Ovary (tissue), 9 donors: ENCODE results near the gene MAG. TPM values are rescaled to one million over a fixed set of nuclear protein-coding genes. Genes with fewer than 3 reads are reported as not detected.
A peak's percentile ranks its signal among the peaks of the same experiment; 100 is the strongest.

Experiments used
- DNase-seq, 5 donors: peaks; one replicate each; pipeline ENCODE4 v3.0.0-alpha.2; 2019 to 2020
- H3K27ac ChIP-seq, 2 donors: fragments of 200-600 bp; one replicate each; pipeline versions ENCODE4 v1.5.1 to v1.8.0; 2019 to 2022
- H3K27me3 ChIP-seq: fragments of 200-600 bp; one replicate; pipeline ENCODE4 v1.8.0; 2022
- H3K36me3 ChIP-seq: fragments of 200-600 bp; sonication (generic); one replicate; pipeline ENCODE4 v1.5.1; 2019
- H3K4me1 ChIP-seq: one replicate; pipeline ENCODE4 v1.8.1; 2013; ENCODE audit warnings: mild to moderate bottlenecking, moderate library complexity; ENCODE audit not compliant: insufficient read depth
- H3K4me3 ChIP-seq: fragments of 200-600 bp; sonication (generic); one replicate; pipeline ENCODE4 v1.5.1; 2017
- H3K9me3 ChIP-seq, 2 donors: fragments of 200-600 bp in 1 of 2; sonication (generic) in 1 of 2; one replicate each; pipeline versions ENCODE4 v1.5.1 to v1.8.1; 2013 to 2019; ENCODE audit warnings: mild to moderate bottlenecking in 1 of 2, moderate library complexity in 1 of 2
- EP300 ChIP-seq: sonication (generic); formaldehyde crosslinking; IDR thresholded peaks from one replicate; pipeline ENCODE4 v1.6.1; 2017; ENCODE audit warnings: antibody characterized with exemption
- POLR2A ChIP-seq: fragments of 450-650 bp; IDR thresholded peaks from one replicate; pipeline ENCODE4 v1.6.1; 2017; ENCODE audit warnings: antibody characterized with exemption, mild to moderate bottlenecking, moderate library complexity
- WGBS, 3 donors: extraction: QIAGEN DNeasy Blood & Tissue Kit in 1 of 3; methylation state at CpG; one replicate each; pipeline versions ENCODE4 v1.1.5 to v1.1.7; 2013 to 2017; 5-methylcytosine and 5-hydroxymethylcytosine counted together
- intact Hi-C, 4 donors: fragments of 100-400 bp; cut with DNase I; formaldehyde crosslinking; loops; one replicate each; pipeline versions ENCODE4 v1.11.0 to v1.15.1; 2022 to 2023
- polyA plus RNA-seq, 2 donors: library from polyadenylated mRNA; stranded (reverse); fragments of 200-250 nt in 1 of 2; fragments of 350-450 nt in 1 of 2; fragmentation: Illumina TruSeq in 1 of 2; extraction: RNeasy Lipid Tissue Mini Kit (QIAGEN cat#74804) in 1 of 2; gene quantifications; one replicate each; pipeline ENCODE4 v1.2.3, GENCODE V29; 2013 to 2014
- total RNA-seq, 7 donors: library from RNA; depleted of rRNA in 2 of 7; stranded (reverse); fragments of >200 nt in 2 of 7; fragmentation: NEBNext Ultra II Directional in 3 of 7; extraction: Animal tissue kit (Norgen Biotek cat#: 25700) in 3 of 7; gene quantifications; one replicate each; pipeline versions ENCODE4 v1.1.0 to v1.2.4, GENCODE V29; 2016 to 2023
- TF ChIP-seq, protein P1 (sequence below), 3 donors: fragments of 450-650 bp in 2 of 3; fragments of 200-600 bp in 1 of 3; IDR thresholded peaks; one replicate each; pipeline versions ENCODE4 v1.5.1 to v1.8.0; 2016 to 2022; ENCODE audit warnings: antibody characterized with exemption in 3 of 3, mild to moderate bottlenecking in 1 of 3
- donor health status: DM: no; HTN: no; CAD: no; lungs with moderate emphysema.
- donor health status: DM: no; HTN: no; CAD: no.
- donor health status: Bipolar disorder and iron deficiency.
- donor health status: DM: yes; HTN: yes; CAD: no.
- donor health status: DM: no; HTN: no; CAD: no.
- donor health status: DM: yes; HTN: yes; CAD: no.

The MAG gene
- total and polyA plus RNA-seq, 9 donors = 1.1 to 146 (median 94.2) TPM

DNA sequence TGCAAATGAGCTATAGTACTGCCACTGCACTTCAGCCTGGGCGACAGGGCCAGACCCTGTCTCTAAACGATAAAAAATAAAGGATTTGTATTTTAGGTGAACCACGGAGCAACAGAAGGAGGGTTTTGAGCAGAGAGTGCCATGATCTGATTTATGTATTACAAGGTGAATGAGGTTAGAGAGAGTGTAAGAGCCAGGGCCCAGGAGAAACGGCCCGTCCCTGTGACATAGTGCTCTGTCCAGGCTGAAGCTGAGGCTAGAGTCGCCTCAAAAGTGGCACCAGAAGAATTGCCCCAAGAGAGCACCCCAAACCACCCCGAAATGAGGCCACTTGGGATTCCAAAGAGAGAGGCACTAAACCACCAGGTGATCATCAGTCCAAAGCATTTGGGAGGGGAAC, 16.9 kb downstream of the MAG start:
- TF ChIP-seq, protein P1, sequence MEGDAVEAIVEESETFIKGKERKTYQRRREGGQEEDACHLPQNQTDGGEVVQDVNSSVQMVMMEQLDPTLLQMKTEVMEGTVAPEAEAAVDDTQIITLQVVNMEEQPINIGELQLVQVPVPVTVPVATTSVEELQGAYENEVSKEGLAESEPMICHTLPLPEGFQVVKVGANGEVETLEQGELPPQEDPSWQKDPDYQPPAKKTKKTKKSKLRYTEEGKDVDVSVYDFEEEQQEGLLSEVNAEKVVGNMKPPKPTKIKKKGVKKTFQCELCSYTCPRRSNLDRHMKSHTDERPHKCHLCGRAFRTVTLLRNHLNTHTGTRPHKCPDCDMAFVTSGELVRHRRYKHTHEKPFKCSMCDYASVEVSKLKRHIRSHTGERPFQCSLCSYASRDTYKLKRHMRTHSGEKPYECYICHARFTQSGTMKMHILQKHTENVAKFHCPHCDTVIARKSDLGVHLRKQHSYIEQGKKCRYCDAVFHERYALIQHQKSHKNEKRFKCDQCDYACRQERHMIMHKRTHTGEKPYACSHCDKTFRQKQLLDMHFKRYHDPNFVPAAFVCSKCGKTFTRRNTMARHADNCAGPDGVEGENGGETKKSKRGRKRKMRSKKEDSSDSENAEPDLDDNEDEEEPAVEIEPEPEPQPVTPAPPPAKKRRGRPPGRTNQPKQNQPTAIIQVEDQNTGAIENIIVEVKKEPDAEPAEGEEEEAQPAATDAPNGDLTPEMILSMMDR (IDR thresholded peaks at IDR 0.05) = no peak
- TF ChIP-seq POLR2A (no peak), EP300 (no peak)
- Histone ChIP-seq H3K4me3 (no peak overlapping the region), H3K36me3 (no peaks in the 10 kb centered on the region), H3K4me1 (peaks cover 35% of the 10 kb centered on the region), H3K9me3 (no peaks in the 10 kb centered on the region), H3K27me3 (no peaks in the 10 kb centered on the region), H3K27ac (peak overlapping the region in 1 of 2 donors; percentile 91)
- peak in 1 of 5 donors; percentile 26 for DNase-seq
- intact Hi-C loops = loop anchor here in 1 of 4 donors (5.0 kb wide), 1 partner anchor 37 kb away; no protein-coding TSS in a partner anchor
- 26 to 39% (median 30%) methylated on average over 7 of the region's 7 CpGs for WGBS, 3 donors

DNA sequence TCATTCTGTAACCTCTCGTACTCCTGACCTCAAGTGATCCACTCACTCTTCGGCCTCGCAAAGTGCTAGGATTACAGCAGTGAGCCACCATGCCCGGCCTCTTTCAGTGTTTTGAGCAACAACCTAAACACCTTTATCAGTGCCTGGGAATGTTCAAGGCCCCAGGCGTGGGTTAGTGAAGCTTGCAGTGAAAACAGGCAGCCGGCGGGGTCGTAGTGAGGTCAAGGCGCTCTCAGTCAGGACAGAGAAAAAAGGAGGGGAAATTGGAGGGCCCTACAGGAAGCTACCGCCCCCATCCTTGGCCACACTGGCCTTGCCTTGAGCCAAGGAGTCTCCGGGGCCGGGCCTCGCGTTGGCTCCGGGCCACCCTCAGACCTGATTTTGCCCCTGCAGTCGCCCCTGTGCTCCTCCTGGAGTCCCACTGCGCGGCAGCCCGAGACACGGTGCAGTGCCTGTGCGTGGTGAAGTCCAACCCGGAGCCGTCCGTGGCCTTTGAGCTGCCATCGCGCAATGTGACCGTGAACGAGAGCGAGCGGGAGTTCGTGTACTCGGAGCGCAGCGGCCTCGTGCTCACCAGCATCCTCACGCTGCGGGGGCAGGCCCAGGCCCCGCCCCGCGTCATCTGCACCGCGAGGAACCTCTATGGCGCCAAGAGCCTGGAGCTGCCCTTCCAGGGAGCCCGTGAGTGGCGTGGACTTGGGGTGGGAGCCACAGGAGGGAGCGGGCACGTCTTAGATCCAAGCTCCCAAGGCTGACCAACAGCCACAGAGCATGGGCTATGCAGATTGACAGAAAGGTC, 17.7 kb downstream of the MAG start:
- peak overlapping the region; percentile 75 to 91 for H3K27ac ChIP-seq
- peaks cover 35% of the 10 kb centered on the region for H3K4me1 ChIP-seq
- no peaks in the 10 kb centered on the region for H3K36me3 ChIP-seq
- TF ChIP-seq EP300 = no peak
- TF ChIP-seq POLR2A = no peak
- TF ChIP-seq, protein P1 (IDR thresholded peaks at IDR 0.05) = no peak
- WGBS, 3 donors = 6 to 19% (median 7%) methylated on average over 21 to 47 of the region's 47 CpGs
- intact Hi-C loops = loop anchor here in 3 of 4 donors (2.0 to 5.0 kb wide), 2 partner anchors 37 to 39 kb away; no protein-coding TSS in a partner anchor
- H3K9me3 ChIP-seq = no peaks in the 10 kb centered on the region
- peak overlapping the region; percentile 36 for H3K4me3 ChIP-seq
- DNase-seq = peak; percentile 91 to 96 (median 93)
- H3K27me3 ChIP-seq = no peaks in the 10 kb centered on the region

DNA sequence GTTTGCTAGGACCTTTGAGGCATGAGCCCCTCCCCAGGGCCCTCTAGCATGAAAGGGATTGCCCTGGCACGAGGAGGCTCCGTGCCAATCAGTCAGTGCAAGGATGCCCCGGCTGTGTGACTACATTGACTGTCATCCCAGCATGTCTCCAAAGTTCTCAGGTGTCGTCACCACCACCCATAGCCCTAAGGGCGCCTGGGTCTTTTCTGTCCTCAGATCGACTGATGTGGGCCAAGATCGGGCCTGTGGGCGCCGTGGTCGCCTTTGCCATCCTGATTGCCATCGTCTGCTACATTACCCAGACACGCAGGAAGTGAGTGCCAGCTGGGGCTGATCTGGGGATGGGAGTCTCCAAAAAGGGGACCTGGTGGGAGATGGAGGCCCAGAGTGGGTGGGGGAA, 18.4 kb downstream of the MAG start:
- intact Hi-C loops = loop anchor here in 2 of 4 donors (2.0 to 5.0 kb wide), 2 partner anchors 38 to 40 kb away; no protein-coding TSS in a partner anchor
- peak overlapping the region; percentile 36 for H3K4me3 ChIP-seq
- TF ChIP-seq POLR2A = no peak
- no peak for TF ChIP-seq EP300
- TF ChIP-seq, protein P1 (IDR thresholded peaks at IDR 0.05) = no peak
- H3K27me3 ChIP-seq = no peaks in the 10 kb centered on the region
- 41 to 51% (median 43%) methylated on average over 11 to 12 of the region's 12 CpGs for WGBS, 3 donors
- DNase-seq = peak in 4 of 5 donors; percentile 35 to 61 (median 52)
- peaks cover 35% of the 10 kb centered on the region for H3K4me1 ChIP-seq
- peak overlapping the region; percentile 75 to 91 for H3K27ac ChIP-seq
- H3K36me3 ChIP-seq = no peaks in the 10 kb centered on the region
- no peaks in the 10 kb centered on the region for H3K9me3 ChIP-seq

DNA sequence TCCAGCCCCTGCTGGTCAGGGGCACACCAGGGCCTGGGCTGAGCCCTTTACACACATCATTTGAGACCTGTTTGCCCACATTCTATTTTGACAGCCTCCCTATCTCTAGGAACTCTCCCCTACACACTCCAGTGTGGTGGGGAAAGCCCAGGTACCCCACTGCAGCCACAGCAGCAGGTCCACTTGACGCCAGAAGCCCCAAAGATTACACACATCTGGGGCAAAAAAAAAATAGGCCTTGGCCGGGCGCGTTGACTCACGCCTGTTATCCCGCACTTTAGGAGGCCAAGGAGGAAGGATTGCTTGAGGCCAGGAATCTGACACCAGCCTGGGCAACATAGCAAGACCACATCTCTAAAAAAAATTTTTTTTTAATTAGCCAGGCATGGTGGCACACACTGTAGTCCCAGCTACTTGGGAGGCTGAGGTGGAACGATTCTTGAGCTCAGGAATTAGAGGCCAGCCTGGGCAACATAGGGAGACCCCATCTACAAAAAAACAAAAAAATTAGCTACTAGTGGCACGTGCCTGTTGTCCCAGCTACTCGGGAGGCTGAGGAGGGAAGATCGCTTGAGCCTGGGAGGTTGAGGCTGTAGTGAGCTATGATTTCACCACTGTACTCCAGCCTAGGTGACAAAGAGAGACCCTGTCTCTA, 19.0 kb downstream of the MAG start:
- Histone ChIP-seq H3K4me3 (peak overlapping the region; percentile 36), H3K27ac (peak overlapping the region; percentile 75 to 91), H3K27me3 (no peaks in the 10 kb centered on the region), H3K9me3 (no peaks in the 10 kb centered on the region), H3K36me3 (no peaks in the 10 kb centered on the region), H3K4me1 (peaks cover 35% of the 10 kb centered on the region)
- TF ChIP-seq, protein P1 (IDR thresholded peaks at IDR 0.05) = no peak
- TF ChIP-seq EP300 (no peak), POLR2A (no peak)
- WGBS, 3 donors = 54 to 65% (median 59%) methylated on average over 10 of the region's 10 CpGs
- intact Hi-C loops = loop anchor here in 2 of 4 donors (2.0 to 5.0 kb wide), 2 partner anchors 39 to 40 kb away; no protein-coding TSS in a partner anchor
- DNase-seq = no peak
